ENCODE data around the gene VWA3A. TPM values are rescaled to one million over a fixed set of nuclear protein-coding genes. Genes with fewer than 3 reads are reported as not detected.
"Not testable (repeated sequence)": the region's sequence is repeated elsewhere in the genome, so short reads cannot be mapped to it uniquely, and the experiment has no call there.

Gene VWA3A
- polyA plus RNA-seq, 1 donor from 2014 or later: not detected

- peak overlapping the region; percentile 97 to 99 (median 98) for H3K27ac Mint-ChIP-seq
- peaks cover 36 to 54% (median 44%) of the 10 kb centered on the region in 3 donors for H3K4me1 Mint-ChIP-seq
- H3K27me3 Mint-ChIP-seq: peaks cover 2% of the 10 kb centered on the region
- H3K9me3 Mint-ChIP-seq: peaks cover 0 to 6% (median 2%) of the 10 kb centered on the region in 3 donors
- peak overlapping the region; percentile 84 to 99 (median 97) for H3K4me3 Mint-ChIP-seq
- no peaks in the 10 kb centered on the region for H3K36me3 Mint-ChIP-seq
These were observed 99.4 kb downstream of the VWA3A start for GRCh38 chr16:22191532-22192260.

DNA sequence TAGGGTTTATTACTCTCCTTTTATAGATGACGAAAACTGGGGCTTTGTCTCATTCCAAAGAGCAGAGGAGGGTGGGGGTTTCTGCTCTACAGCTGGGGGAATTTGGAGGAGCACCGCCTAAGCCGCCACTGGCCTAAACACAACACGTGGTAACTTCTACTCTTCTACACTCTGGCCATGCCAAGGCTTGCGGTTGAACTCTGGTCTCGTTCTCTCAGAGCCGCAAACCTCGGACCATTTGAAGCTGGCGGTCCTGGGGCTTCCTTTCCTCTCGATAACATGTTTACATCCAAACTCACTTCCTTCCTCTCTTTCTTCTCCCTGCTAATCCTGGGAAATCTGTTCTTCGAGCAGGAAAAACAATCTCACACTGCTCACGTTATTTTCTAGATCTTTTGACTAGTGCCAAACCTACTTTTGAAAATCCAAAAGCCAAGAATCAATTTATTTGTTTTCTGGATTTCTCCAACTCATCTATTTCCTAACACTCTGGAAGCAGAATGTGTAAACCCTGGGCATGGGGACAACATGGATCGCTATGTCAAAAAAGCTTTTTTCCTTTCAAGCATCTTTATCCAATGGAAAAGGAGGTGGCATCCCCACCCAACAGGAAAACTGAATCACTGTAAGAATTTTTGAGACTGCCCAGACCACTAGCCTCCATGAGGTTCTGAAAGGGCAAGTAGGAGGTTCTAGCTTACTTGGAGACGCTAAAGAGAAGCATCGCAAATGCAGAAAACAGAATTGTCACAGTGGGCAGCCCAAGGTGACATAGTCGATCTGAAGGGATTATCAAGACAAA is 100.1 kb downstream of the VWA3A start:
- peaks cover 2% of the 10 kb centered on the region for H3K27me3 Mint-ChIP-seq
- peak overlapping the region; percentile 97 to 99 (median 98) for H3K27ac Mint-ChIP-seq
- H3K9me3 Mint-ChIP-seq: peaks cover 0 to 6% (median 2%) of the 10 kb centered on the region in 3 donors
- H3K4me3 Mint-ChIP-seq: peak overlapping the region; percentile 84 to 99 (median 97)
- peaks cover 39 to 57% (median 44%) of the 10 kb centered on the region in 3 donors for H3K4me1 Mint-ChIP-seq
- H3K36me3 Mint-ChIP-seq: no peaks in the 10 kb centered on the region

- Mint-ChIP-seq H3K36me3 (no peaks in the 10 kb centered on the region), H3K9me3 (peaks cover 0 to 6% (median 2%) of the 10 kb centered on the region in 3 donors), H3K27ac (peak overlapping the region; percentile 97 to 99 (median 98)), H3K4me1 (peaks cover 42 to 55% (median 49%) of the 10 kb centered on the region in 3 donors), H3K4me3 (peak overlapping the region in 1 of 4 donors; percentile 79), H3K27me3 (peaks cover 2% of the 10 kb centered on the region)
These were observed 100.7 kb downstream of the VWA3A start for GRCh38 chr16:22193063-22193411.

GRCh38 chr16:22194707-22195444 is 102.5 kb downstream of the VWA3A start:
- H3K27ac Mint-ChIP-seq: peak overlapping the region; percentile 94 to 100 (median 100)

DNA sequence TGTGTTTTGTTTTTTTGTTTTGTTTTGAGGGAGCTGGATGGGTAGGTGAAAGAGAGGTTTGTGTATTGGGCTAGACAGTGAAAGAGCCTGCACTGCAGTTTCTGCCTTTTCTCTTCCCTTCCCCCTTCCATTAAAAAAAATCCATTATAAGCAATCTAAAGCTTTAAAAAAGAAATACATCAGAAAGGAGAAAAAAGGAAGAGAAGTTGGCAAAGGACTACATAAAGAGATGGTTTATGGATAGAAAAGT is 103.0 kb downstream of the VWA3A start:
- H3K27me3 Mint-ChIP-seq: peaks cover 2% of the 10 kb centered on the region
- peak overlapping the region; percentile 94 to 100 (median 100) for H3K27ac Mint-ChIP-seq
- peaks cover 45 to 48% (median 46%) of the 10 kb centered on the region in 3 donors for H3K4me1 Mint-ChIP-seq
- H3K4me3 Mint-ChIP-seq: peak overlapping the region; percentile 79 to 97 (median 92)
- H3K9me3 Mint-ChIP-seq: peaks cover 0 to 6% (median 2%) of the 10 kb centered on the region in 3 donors
- H3K36me3 Mint-ChIP-seq: no peaks in the 10 kb centered on the region

More at GRCh38 chr16:22194707-22195444, 102.5 kb downstream of the VWA3A start:
- Mint-ChIP-seq H3K36me3 (no peaks in the 10 kb centered on the region), H3K4me1 (peaks cover 45 to 48% (median 46%) of the 10 kb centered on the region in 3 donors), H3K4me3 (peak overlapping the region; percentile 79 to 97 (median 92)), H3K9me3 (peaks cover 0 to 6% (median 2%) of the 10 kb centered on the region in 3 donors), H3K27me3 (peaks cover 2% of the 10 kb centered on the region)

DNA sequence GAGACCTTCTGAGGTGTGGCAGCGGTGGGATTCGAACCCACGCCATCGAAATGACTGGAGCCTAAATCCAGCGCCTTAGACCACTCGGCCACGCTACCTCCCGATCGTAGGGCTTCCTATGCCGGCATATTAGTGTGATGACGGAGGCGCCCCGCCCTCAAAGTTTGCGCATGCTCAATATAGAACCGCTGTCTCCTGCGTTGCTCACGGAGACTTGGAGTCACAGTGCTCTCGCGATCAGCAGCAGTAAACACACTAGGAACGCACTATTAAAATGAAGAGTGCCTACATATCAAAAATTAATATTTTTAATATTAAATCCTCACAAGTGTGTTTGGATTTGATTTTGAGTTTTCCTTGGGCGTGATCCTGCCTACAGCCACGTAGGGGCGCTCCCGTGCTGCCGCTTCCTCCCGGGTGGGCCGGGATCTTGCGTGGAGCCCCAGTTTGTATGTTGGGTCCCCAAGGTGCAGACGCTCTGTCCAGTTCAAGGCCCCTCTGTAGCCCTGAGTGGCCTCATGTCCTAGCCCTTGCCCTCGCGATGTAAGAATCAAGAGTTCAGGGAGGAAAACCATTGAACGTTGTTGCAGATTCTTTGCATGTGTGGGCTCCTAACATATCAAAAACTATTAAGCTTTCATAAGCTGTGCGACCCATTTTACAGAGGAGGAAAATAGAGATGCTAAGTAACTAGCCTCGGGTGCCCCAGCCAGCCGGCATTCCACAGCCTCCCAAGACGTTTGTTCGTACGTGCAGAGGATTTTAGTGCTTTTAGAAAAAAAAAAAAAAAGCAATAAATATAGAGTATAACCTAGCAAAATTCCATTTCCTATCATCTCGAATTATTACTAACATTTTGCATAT is 103.6 kb downstream of the VWA3A start:
- Mint-ChIP-seq H3K36me3 (no peaks in the 10 kb centered on the region), H3K4me1 (peaks cover 45 to 48% (median 46%) of the 10 kb centered on the region in 3 donors), H3K4me3 (peak overlapping the region; percentile 79 to 97 (median 92)), H3K27ac (peak overlapping the region; percentile 94 to 100 (median 100)), H3K9me3 (peaks cover 0 to 6% (median 2%) of the 10 kb centered on the region in 3 donors), H3K27me3 (peaks cover 2% of the 10 kb centered on the region)

DNA sequence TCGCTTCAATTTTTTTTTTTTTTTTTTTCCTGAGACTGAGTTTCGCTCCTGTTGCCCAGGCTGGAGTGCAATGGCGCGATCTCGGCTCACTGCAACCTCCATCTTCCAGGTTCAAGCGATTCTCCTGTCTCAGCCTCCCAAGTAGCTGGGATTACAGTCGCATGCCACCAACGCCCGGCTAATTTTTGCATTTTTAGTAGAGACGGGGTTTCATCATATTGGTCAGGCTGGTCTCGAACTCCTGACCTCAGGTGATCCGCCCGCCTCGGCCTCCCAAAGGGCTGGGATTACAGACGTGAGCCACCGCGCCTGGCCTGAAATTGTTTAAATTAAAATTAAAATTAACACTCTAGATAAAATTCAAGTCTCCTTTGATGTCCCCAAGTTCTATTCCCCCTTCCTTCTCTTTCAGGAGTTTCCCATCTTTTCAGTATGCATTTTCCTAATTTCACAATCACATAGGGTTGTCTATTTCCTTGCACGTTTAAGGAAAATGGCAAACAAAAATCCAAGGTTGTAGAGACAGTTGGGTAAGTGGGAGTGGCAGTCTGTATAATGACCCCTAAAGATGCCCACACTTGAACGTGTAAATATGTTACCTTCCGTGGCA is 104.3 kb downstream of the VWA3A start:
- peak overlapping the region; percentile 68 to 97 (median 84) for H3K4me3 Mint-ChIP-seq
- H3K4me1 Mint-ChIP-seq: peaks cover 44 to 49% (median 48%) of the 10 kb centered on the region in 3 donors
- H3K36me3 Mint-ChIP-seq, H3K9me3 Mint-ChIP-seq, H3K27me3 Mint-ChIP-seq: not testable (repeated sequence)
- peak overlapping the region; percentile 71 to 100 (median 94) for H3K27ac Mint-ChIP-seq

- H3K4me3 Mint-ChIP-seq: peak overlapping the region in 3 of 4 donors; percentile 41 to 90 (median 60)
- H3K4me1 Mint-ChIP-seq: peaks cover 33 to 41% (median 35%) of the 10 kb centered on the region in 3 donors
- H3K9me3 Mint-ChIP-seq: peaks cover 0 to 4% (median 2%) of the 10 kb centered on the region in 3 donors
- peak overlapping the region; percentile 67 to 94 (median 71) for H3K27ac Mint-ChIP-seq
- H3K27me3 Mint-ChIP-seq: peaks cover 2% of the 10 kb centered on the region
- H3K36me3 Mint-ChIP-seq: no peaks in the 10 kb centered on the region
These were observed 106.4 kb downstream of the VWA3A start for GRCh38 chr16:22198547-22199293.

DNA sequence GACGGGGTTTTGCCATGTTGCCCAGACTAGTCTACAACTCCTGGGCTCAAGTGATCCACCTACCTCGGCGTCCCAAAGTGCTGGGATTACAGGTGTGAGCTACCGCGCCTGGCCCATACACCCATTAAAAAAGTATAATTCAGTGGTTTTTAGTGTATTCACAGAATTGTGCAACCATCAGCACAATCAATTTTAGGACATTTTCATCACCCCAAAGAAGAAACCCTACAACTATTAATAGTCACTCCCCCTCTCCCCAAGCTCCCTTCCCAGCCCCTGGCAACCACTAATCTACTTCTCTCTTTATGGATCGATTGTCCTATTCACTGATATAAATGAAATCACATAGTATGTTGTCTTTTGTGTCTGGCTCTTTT is 109.9 kb downstream of the VWA3A start:
- peaks cover 16 to 33% (median 25%) of the 10 kb centered on the region in 3 donors for H3K4me1 Mint-ChIP-seq
- H3K4me3 Mint-ChIP-seq: no peak overlapping the region
- H3K27ac Mint-ChIP-seq: peak overlapping the region in 2 of 3 donors; percentile 45 to 57
- no peaks in the 10 kb centered on the region for H3K9me3 Mint-ChIP-seq
- no peaks in the 10 kb centered on the region for H3K27me3 Mint-ChIP-seq
- H3K36me3 Mint-ChIP-seq: no peaks in the 10 kb centered on the region

GRCh38 chr16:22203091-22203490 is 110.8 kb downstream of the VWA3A start:
- peak overlapping the region in 1 of 4 donors; percentile 48 for H3K4me3 Mint-ChIP-seq
- H3K4me1 Mint-ChIP-seq: peaks cover 23 to 32% (median 30%) of the 10 kb centered on the region in 3 donors
- H3K27ac Mint-ChIP-seq: peak overlapping the region in 1 of 3 donors; percentile 25
- H3K27me3 Mint-ChIP-seq: no peaks in the 10 kb centered on the region
- no peaks in the 10 kb centered on the region for H3K9me3 Mint-ChIP-seq
- H3K36me3 Mint-ChIP-seq: no peaks in the 10 kb centered on the region

DNA sequence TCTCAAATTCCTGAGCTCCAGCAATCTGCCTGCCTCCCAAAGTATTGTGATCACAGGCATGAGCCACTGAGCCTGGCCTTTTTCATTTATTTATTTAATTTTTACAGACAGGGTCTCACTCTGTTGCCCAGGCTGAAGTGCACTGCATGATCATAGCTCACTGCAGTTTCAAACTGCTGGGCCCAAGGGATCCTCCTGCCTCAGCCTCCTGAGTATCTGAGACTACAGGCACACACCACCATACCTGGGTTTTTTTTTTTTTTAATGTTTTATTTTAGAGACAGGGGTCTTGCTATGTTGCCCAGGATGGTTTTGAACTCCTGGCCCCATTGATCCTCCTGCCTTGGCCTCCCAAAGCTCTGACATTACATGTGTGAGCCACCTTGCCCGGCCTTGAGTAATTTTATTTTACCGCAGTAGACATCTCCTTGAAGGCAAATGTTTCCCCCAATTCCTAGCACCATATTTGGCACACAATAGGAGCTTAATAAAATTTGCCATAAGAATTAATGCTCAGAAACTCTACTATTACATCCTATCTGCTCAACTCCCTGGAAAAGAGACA is 111.8 kb downstream of the VWA3A start:
- Mint-ChIP-seq H3K27me3 (no peaks in the 10 kb centered on the region), H3K9me3 (no peaks in the 10 kb centered on the region), H3K36me3 (no peaks in the 10 kb centered on the region), H3K4me1 (peaks cover 18 to 30% (median 20%) of the 10 kb centered on the region in 3 donors), H3K4me3 (peak overlapping the region in 1 of 4 donors; percentile 82), H3K27ac (peak overlapping the region in 1 of 3 donors; percentile 82)

DNA sequence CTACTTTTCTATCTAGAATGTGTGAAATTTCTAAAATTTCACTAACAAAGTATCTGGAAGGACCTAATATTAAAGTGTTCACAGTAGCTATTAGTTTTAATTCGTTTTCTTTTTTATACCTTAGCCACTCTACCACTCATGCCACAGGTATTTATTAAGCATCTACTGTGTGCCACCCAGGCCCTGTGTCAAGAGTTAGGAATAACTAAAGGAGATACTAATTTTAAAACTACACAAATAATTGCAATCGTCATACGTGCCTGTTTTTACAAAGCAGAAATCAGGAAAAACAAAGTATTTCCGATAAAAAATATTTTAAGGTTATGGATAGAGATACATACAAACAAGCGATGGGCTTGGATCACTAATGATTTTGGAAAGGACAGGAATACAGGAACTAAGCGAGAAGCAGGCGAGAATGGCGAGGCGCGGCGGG is 113.3 kb downstream of the VWA3A start:
- Mint-ChIP-seq H3K4me1 (peaks cover 17 to 32% (median 19%) of the 10 kb centered on the region in 3 donors), H3K27ac (peak overlapping the region; percentile 80 to 95 (median 88)), H3K9me3 (no peaks in the 10 kb centered on the region), H3K4me3 (peak overlapping the region; percentile 87 to 96 (median 93)), H3K36me3 (peaks cover 2% of the 10 kb centered on the region), H3K27me3 (no peaks in the 10 kb centered on the region)
